ENCODE measurements around the gene LYRM9. TPM values are rescaled to one million over a fixed set of nuclear protein-coding genes. Genes with fewer than 3 reads are reported as not detected.

The LYRM9 gene
- total RNA-seq: 1.9 and 2.4 TPM in 2 replicates

GRCh38 chr17:27892866-27893769 lies at the start of gene LYRM9:
Gene LYRM9, minus strand, starts transcription at chr17:27893365. Its CDS starts 10,671 bp downstream, at chr17:27882694.

Other genes starting within 250 kb of the LYRM9 start
- not detected in 2 replicates for gene NOS2, start 92.8 kb downstream of the LYRM9 start, total RNA-seq
- 14.0 and 19.8 TPM in 2 replicates for gene NLK, start 149.3 kb upstream of the LYRM9 start, total RNA-seq